OCI-LY3 (cell line): ENCODE measurements around the gene SPATS2L.

Experiments used
- H2AFZ ChIP-seq: fragments of 200-600, 300-600 bp; shearing (Covaris generic); 2 replicates; pipeline ENCODE4 v1.6.0; 2014; ENCODE audit warnings: antibody characterized with exemption, low read depth, low read length
- H3K27ac ChIP-seq: fragments of 200-600, 300-600 bp; sonication (generic); 2 replicates; pipeline ENCODE4 v1.5.1; 2014; ENCODE audit warnings: mild to moderate bottlenecking, low read length, moderate library complexity, mixed read lengths
- H3K27me3 ChIP-seq: fragments of 200-600, 300-600 bp; sonication (generic); 2 replicates; pipeline ENCODE4 v1.6.1; 2014; ENCODE audit warnings: low read depth, low read length, mixed read lengths
- H3K36me3 ChIP-seq: fragments of 200-600, 300-600 bp; sonication (generic); replicated peaks from 2 replicates; pipeline ENCODE3; 2014; ENCODE audit warnings: low read depth, low read length, mixed read lengths
- H3K4me1 ChIP-seq: fragments of 300-600, 200-600 bp; sonication (generic); 2 replicates; pipeline ENCODE4 v1.6.1; 2014; ENCODE audit warnings: low read length, mixed read lengths
- H3K4me2 ChIP-seq: fragments of 200-600, 300-600 bp; sonication (generic); 2 replicates; pipeline ENCODE4 v1.6.1; 2014; ENCODE audit warnings: low read length, mixed read lengths
- H3K4me3 ChIP-seq: fragments of 300-600, 200-600 bp; sonication (generic); 2 replicates; pipeline ENCODE4 v1.5.1; 2014; ENCODE audit warnings: antibody characterized with exemption, mild to moderate bottlenecking, low read length, moderate library complexity
- H3K79me2 ChIP-seq: fragments of 300-600, 200-600 bp; shearing (Covaris generic); 2 replicates; pipeline ENCODE4 v1.6.1; 2014; ENCODE audit warnings: mild to moderate bottlenecking, low read length, mixed read lengths
- H3K9ac ChIP-seq: fragments of 300-600, 200-600 bp; shearing (Covaris generic); 2 replicates; pipeline ENCODE4 v1.6.0; 2014; ENCODE audit warnings: mild to moderate bottlenecking, low read length, moderate library complexity
- H3K9me3 ChIP-seq: fragments of 200-600, 300-600 bp; shearing (Covaris generic); 2 replicates; pipeline ENCODE4 v1.6.1; 2014; ENCODE audit warnings: low read length, mixed read lengths; ENCODE audit not compliant: insufficient read depth
- H4K20me1 ChIP-seq: fragments of 200-600, 300-600 bp; sonication (generic); 2 replicates; pipeline ENCODE4 v1.6.1; 2016; ENCODE audit warnings: low read length, mixed read lengths; ENCODE audit not compliant: insufficient read depth
- EZH2phosphoT487 ChIP-seq: fragments of 200-600 bp; shearing (Covaris generic); IDR thresholded peaks from 2 replicates; pipeline ENCODE4 v1.6.1; 2018; ENCODE audit warnings: antibody characterized with exemption, mixed run types, low read depth
- TF ChIP-seq, protein P1 (sequence below): fragments of 200-600, 300-600 bp; sonication (generic); IDR thresholded peaks from 2 replicates; pipeline ENCODE4 v1.5.1; 2014; ENCODE audit warnings: antibody characterized with exemption, low read length, low read depth

Gene SPATS2L

DNA sequence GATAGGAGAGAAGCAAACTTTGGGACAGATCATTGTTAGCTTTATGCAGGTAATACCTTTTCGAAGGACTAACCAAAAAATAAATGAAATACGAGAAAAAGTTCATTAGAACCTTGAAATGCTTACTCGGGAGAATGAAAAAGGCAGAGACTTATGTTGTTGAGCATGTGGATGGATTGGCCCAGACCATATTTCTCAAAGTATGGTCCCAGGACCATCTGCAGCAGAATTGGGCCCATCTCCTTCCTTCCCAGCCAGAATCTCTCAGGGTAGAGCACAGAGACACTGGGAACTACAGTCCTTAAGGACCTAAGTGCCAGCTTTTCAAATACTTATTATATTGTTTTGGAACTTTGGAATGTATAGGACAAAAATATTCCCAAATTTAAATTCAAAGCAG, 152.6 kb downstream of the SPATS2L start:
- Histone ChIP-seq H3K79me2 (no peaks in the 10 kb centered on the region), H4K20me1 (peaks cover 8% of the 10 kb centered on the region; the same call in 1 of the 2 replicates), H3K36me3 (no peaks in the 10 kb centered on the region), H3K9ac (no peak overlapping the region), H3K4me3 (no peak overlapping the region), H2AFZ (no peak overlapping the region), H3K27ac (no peak overlapping the region), H3K4me1 (peaks cover 30% of the 10 kb centered on the region), H3K27me3 (peaks cover 27% of the 10 kb centered on the region), H3K9me3 (no peaks in the 10 kb centered on the region), H3K4me2 (no peak overlapping the region)
- no peak for TF ChIP-seq EZH2phosphoT487
- TF ChIP-seq, protein P1, sequence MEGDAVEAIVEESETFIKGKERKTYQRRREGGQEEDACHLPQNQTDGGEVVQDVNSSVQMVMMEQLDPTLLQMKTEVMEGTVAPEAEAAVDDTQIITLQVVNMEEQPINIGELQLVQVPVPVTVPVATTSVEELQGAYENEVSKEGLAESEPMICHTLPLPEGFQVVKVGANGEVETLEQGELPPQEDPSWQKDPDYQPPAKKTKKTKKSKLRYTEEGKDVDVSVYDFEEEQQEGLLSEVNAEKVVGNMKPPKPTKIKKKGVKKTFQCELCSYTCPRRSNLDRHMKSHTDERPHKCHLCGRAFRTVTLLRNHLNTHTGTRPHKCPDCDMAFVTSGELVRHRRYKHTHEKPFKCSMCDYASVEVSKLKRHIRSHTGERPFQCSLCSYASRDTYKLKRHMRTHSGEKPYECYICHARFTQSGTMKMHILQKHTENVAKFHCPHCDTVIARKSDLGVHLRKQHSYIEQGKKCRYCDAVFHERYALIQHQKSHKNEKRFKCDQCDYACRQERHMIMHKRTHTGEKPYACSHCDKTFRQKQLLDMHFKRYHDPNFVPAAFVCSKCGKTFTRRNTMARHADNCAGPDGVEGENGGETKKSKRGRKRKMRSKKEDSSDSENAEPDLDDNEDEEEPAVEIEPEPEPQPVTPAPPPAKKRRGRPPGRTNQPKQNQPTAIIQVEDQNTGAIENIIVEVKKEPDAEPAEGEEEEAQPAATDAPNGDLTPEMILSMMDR: no peak

DNA sequence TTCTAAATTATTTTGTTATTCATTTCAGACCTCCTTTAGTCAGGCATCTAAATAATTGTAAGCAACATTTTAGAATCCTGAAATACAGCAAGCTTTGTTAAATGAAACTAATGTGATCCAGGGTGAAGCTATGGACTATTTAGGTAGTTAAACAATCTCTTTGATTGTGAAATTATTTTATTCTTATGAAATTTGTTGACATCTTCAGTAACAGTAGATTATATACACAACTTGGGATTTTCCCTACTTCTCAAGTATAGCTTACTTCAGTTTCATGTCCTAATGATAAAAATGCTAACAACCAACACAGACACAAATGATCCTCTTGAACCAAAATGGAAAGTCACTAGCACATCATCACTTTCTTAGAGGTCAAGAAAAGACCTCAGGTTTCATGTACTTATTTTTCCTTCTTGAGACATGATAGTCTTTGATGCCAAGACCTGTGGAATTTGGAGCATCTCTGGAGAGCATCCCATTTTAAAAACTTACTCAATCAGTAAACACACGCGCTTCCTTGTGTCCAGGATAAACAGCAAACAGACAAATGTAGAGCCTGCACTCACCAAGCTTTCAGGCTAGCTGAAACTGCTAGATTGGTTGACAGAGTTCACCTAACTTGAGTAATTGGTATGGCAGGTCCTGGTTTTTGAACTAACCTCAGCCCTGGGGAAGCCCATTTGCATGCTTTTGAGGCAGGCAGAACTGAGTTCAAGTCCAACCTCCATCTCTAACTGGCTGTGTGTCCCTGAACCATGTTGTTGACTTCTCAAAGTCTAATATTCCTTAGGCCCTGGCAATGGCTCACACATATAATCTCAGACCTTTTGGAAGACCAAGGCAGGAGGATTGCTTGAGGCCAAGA, 155.6 kb downstream of the SPATS2L start:
- no peak overlapping the region for H3K27ac ChIP-seq
- no peak overlapping the region for H2AFZ ChIP-seq
- no peak overlapping the region for H3K4me2 ChIP-seq
- no peak overlapping the region for H3K9ac ChIP-seq
- H3K27me3 ChIP-seq: peaks cover 19% of the 10 kb centered on the region
- no peaks in the 10 kb centered on the region for H3K9me3 ChIP-seq
- H3K79me2 ChIP-seq: no peaks in the 10 kb centered on the region
- no peaks in the 10 kb centered on the region for H3K36me3 ChIP-seq
- TF ChIP-seq, protein P1: no peak
- TF ChIP-seq EZH2phosphoT487: no peak
- peaks cover under 1% of the 10 kb centered on the region for H3K4me1 ChIP-seq
- no peaks in the 10 kb centered on the region for H4K20me1 ChIP-seq
- no peak overlapping the region for H3K4me3 ChIP-seq

DNA sequence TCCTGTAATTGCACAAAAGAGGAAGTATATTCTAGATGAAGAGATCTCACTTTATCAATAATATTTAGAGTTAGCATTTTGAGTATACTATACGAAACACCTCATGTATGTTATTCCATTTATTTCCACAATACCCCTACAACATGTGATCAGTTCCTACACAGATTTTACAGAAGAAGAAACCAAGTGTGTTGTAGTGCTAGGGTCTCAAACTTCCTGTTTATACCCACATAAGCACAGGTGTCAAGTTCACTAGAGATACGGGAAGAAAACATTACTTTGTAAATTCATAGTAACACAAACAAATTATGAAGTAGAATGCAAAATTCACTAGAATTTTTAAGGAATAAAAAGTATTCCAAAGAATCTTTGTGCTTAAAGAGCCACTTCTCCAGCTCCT, 157.0 kb downstream of the SPATS2L start:
- H3K36me3 ChIP-seq: no peaks in the 10 kb centered on the region
- H3K27me3 ChIP-seq: peaks cover 6% of the 10 kb centered on the region; the same call in 1 of the 2 replicates
- no peak overlapping the region for H2AFZ ChIP-seq
- no peak overlapping the region for H3K4me3 ChIP-seq
- no peaks in the 10 kb centered on the region for H3K79me2 ChIP-seq
- H3K4me1 ChIP-seq: peaks cover 2% of the 10 kb centered on the region; the same call in 1 of the 2 replicates
- H3K9ac ChIP-seq: no peak overlapping the region
- no peak overlapping the region for H3K4me2 ChIP-seq
- no peaks in the 10 kb centered on the region for H4K20me1 ChIP-seq
- H3K27ac ChIP-seq: no peak overlapping the region
- H3K9me3 ChIP-seq: no peaks in the 10 kb centered on the region
- TF ChIP-seq, protein P1: no peak
- no peak for TF ChIP-seq EZH2phosphoT487
